ENCODE results near the gene TBXAS1.
A peak's percentile ranks its signal among the peaks of the same experiment; 100 is the strongest.

The TBXAS1 gene

GRCh38 chr7:140053812-140054539 is 224.9 kb downstream of the TBXAS1 start:
- DNase-seq, result no peak

GRCh38 chr7:140054751-140055150 is 225.7 kb downstream of the TBXAS1 start:
- DNase-seq, result no peak

DNA sequence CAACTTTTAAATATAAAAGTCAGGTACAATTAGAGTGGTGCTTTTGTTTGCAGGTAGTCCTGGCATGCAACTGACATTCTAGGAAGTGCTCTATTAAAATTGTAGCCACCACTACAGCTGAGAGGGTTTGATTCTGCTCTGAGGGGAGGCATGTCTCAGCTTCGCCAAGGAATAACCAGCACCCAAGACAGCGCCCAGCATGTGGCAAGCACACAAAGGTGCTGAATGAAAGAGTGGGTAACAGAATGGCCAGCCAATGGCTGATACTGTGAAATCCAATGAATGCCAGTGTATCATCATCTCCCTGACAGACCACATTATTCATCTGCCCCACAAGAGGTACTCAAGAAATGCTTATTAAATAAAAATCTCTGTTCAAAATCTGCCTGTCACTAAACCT is 226.8 kb downstream of the TBXAS1 start:
- no peak for DNase-seq

DNA sequence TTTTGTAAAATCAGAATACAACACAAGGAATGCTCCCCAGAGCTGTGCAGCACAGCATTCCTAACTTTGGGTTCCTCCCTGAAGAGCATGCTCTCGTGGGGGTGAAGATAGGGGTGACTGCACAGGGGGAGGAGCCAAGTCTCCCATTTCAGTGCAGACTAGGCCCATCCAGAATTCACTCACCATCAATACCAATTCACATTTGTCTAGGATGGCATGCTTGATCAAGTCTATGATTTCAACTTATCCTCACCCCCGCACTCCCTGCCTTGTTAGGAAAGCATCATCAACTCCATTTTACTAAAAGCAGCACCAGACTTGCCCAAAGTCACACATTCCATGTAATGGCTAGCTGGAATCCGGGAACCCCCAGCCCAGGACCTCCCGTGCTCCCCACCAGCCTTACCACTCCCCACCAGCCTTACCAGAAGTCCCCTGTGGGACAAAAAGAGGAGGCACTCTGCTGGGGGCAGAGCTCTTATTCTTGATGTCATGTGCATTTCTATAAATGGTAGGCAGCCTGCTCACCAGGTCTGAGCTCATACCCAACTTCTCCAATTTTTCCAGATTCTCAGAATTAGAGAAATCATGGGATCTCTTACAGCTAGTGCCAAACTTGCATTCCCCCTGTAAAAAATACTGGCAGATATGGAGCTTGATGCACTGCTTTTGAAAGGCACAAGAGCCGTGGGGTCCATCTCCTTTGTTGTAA is 227.5 kb downstream of the TBXAS1 start:
- DNase-seq, result no peak

DNA sequence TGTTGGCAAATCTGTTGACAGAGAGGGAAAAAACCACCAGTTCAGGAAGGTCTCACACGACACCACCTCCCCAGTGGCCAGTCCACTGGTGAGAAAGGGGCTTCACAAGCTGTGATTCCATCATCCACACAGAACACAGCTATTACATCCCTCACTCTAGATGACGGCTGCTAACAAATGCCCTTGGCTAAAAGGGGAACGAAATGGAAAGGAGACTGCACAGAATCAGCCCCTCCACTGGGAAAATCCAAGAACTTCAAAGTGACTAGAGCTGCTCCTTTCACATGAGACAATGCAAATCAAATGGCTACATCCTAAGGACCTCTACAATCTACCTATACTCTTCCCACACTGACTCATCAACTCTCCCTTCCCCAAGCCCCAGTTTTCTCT is 228.1 kb downstream of the TBXAS1 start:
- DNase-seq, result no peak

DNA sequence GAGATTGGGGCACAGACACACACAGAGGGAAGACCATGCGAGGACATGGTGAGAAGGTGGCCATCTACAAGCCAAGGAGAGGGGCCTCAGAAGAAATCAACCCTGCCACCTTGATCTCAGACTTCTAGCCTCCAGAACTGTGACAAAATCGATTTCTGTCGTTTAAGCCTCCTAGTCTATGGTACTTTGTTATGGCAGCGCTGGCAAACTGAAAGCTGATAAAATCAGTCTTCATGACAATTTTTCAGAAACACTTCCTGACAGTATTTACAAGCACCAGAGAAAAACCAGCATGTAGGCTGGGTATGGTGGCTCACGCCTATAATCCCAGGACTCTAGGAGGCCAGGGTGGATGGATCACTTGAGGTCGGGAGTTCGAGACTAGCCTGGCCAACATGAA is 229.5 kb downstream of the TBXAS1 start:
- DNase-seq, result no peak

DNA sequence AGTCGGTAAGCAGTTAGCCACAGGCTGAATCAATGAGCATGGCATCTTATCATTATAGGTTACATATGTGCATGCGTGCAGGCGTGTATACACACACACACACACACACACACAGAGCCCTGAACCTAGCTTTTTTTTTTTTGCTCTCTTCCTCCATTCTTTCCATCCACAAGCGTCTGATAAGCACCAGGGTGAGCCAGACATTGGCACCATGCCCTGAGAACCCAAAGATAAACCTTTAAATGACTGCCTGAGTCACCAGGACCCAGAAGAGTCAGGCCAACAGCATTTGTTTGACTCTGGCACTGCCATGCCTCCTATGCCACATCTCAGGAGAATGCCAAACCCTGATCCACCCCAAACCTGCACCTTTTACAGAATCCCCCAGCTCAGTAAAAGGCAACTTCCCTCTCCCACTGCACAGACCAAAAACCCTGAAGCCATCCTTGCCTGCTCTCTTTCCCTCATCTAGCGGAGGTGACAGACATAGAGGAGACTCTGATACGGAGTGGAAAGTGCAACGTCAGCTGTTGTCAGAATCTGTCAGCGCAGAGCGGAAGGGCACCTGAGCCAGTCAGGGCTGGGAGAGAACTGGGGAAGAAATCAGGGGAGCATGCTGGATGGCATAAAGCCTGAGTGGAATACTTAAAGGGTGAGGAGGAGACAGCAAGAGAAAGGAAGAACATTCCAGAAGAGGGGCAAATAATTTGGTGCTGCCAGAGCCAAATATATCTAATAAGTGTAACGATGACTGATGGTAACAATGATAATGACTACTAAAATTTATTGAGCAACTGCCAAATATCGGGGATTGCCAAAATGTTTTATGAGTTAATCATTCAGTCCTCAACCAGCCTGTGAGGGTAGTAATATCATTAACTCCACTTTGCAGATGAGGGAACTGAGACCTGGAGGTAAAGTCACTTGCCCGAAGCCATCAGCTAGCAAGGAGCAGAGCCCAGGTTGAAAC is 230.5 kb downstream of the TBXAS1 start:
- peak; percentile 88 for DNase-seq

DNA sequence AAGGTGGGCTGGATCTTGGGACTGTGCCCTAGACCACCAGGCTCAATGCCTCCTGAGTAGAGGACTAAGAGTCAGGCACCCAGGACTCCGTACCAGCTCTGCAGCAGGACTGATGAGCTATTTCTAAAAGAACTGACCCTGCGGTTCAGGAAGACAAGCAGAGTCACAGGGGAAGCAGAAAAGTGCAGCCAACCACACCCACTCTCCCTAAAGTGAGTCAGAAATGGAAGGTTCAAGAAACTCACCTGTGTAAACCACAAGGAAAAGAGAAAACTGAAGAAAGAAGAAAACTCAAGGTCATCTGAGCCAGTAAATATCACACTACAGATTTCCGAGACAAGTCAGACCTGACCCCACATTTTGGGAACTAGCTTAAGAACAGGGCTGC is 231.2 kb downstream of the TBXAS1 start:
- DNase-seq, result no peak

DNA sequence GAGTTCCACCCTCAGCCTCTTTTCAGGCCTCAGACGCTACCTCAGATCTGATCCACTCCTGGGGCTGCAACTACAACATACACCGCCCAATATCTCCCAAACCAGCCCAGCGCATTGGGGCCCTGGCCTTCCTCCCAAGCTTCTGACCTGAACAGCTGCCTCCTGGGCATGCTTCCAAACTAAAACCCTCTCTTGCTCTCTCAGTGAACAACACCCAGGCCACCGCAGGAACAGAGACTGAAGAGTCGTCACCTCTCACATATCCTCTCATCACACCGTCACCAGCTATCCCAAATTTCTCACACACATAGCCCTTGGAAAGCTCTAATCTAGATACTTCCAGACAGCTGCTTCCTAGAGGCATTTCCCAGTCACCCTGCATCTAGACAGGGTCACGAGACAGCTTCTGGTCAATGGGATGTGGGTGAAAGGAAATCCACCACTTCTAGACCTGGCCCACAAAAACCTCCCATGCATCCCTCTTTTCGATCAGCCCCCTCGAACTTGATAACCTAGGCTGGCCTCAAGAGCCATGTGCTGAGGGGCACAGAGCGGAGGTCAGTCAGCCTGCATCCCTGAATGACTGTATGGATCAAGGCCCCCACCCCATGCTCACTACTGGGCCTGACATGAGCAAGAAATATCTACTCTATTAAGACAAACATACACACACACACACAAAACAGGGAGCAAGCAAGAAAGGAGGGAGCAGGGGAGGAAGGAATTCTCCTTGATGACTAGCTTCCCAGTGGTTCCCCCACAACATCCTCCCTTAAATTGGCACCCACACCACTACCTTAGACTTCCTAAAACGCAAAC is 231.9 kb downstream of the TBXAS1 start:
- DNase-seq, result no peak

DNA sequence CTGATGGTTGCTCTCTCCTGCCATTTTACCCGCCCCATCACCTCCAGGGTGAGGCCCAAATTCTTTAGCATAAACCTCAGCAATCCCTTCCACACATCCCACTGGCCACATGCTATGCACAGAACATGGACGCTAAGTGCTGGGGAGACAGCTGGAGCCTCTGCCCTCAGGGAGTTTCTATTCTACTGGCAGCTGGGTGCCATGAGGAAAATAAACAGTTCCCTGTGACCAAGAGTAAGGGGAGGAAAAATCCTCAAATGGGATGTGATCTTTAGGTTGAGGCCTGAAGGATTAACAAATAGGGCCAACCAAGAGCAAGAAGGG is 232.5 kb downstream of the TBXAS1 start:
- no peak for DNase-seq

DNA sequence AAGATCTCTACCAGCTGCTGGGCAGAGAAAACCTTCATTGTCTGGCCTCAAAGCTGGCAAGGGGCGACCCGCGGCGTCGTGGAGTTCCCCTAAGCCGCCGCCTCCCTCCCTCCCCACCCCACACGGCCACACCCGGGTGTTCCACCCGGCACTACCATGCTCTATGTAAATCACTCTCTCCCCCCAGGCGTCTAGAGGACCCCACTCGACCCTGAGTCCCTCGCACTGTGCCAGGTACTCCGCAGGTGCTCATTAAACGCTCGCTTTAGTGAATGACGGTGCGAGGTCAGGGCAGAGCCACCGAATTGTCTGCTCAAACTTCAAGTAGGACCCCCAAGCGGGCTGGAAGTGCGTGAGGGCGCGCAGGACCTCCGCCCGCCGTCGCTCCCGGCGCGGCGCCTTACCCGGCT is 233.1 kb downstream of the TBXAS1 start:
- no peak for DNase-seq

- peak; percentile 90 for DNase-seq
These were observed 233.7 kb downstream of the TBXAS1 start, which contains the start of gene PARP12 for GRCh38 chr7:140062528-140063299. Gene PARP12 (minus strand): TSS chr7:140062951. CDS start chr7:140062847, 104 bp downstream.

- DNase-seq, result no peak
These were observed 238.0 kb downstream of the TBXAS1 start for GRCh38 chr7:140067052-140067451.

- DNase-seq, result no peak
These were observed 239.0 kb downstream of the TBXAS1 start for GRCh38 chr7:140068033-140068432.

- no peak for DNase-seq
These were observed 240.4 kb downstream of the TBXAS1 start for GRCh38 chr7:140069298-140069949.

Measured in OCI-M1 (cell line).